Hepatocyte (in vitro differentiated cells): Measurements from ENCODE around the gene PTH1R.

Experiments
- EZH2phosphoT487 ChIP-seq: fragments of 200-600 bp; sonication (generic); IDR thresholded peaks from one replicate; pipeline ENCODE4 v1.6.1; 2018; ENCODE audit warnings: antibody characterized with exemption, mild to moderate bottlenecking, low read depth, moderate library complexity; ENCODE audit not compliant: unreplicated experiment, severe bottlenecking
- TF ChIP-seq, protein P1 (sequence below): fragments of 200-600 bp; sonication (generic); IDR thresholded peaks from 2 replicates; pipeline ENCODE4 v1.5.1; 2016; ENCODE audit warnings: antibody characterized with exemption, mild to moderate bottlenecking; ENCODE audit not compliant: poor library complexity

GRCh38 chr3:46864061-46864881 lies 13.2 kb upstream of the PTH1R start:
- TF ChIP-seq, protein P1, sequence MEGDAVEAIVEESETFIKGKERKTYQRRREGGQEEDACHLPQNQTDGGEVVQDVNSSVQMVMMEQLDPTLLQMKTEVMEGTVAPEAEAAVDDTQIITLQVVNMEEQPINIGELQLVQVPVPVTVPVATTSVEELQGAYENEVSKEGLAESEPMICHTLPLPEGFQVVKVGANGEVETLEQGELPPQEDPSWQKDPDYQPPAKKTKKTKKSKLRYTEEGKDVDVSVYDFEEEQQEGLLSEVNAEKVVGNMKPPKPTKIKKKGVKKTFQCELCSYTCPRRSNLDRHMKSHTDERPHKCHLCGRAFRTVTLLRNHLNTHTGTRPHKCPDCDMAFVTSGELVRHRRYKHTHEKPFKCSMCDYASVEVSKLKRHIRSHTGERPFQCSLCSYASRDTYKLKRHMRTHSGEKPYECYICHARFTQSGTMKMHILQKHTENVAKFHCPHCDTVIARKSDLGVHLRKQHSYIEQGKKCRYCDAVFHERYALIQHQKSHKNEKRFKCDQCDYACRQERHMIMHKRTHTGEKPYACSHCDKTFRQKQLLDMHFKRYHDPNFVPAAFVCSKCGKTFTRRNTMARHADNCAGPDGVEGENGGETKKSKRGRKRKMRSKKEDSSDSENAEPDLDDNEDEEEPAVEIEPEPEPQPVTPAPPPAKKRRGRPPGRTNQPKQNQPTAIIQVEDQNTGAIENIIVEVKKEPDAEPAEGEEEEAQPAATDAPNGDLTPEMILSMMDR: no peak
- no peak for TF ChIP-seq EZH2phosphoT487
